Measurements from ENCODE around the gene EDC4.
A peak's percentile ranks its signal among the peaks of the same experiment; 100 is the strongest.
"Not testable (repeated sequence)": the region's sequence is repeated elsewhere in the genome, so short reads cannot be mapped to it uniquely, and the experiment has no call there.

EDC4 gene

DNA sequence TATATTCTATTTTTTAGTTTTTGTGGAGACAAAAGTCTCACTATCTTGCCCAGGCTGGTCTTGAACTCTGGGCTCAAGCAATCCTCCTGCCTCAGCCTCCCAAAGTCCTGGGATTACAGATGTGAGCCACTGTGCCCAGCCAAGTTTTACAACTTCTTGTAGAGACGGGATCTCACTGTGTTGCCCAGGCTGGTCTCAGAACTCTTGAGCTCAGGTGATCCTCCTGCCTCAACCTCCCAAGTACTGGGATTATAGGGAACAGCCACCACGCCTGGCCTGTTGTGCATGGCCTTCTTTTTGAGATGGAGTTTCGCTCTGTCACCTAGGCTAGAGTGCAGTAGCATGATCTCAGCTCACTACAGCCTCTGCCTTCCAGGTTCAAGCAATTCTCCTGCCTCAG is 19.2 kb upstream of the EDC4 start:
- DNase-seq = no peak

DNA sequence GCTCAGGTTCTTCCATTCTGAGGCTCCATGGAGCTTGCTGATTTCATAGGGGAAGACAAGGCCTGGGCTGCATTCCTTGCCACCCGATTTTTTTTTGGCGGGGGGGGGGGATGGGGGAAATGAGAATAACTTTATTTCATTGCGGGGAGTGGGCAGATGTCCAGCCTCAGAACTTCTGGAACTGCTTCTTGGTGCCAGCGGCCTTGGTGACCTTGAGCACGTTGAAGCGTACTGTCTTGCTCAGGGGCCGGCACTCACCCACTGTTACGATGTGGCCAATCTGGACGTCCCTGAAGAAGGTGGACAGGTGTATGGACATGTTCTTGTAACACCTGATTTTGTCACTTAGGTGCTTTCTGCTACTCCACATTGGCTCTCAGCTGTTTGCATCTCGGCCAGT is 17.1 kb upstream of the EDC4 start:
- DNase-seq = no peak

DNA sequence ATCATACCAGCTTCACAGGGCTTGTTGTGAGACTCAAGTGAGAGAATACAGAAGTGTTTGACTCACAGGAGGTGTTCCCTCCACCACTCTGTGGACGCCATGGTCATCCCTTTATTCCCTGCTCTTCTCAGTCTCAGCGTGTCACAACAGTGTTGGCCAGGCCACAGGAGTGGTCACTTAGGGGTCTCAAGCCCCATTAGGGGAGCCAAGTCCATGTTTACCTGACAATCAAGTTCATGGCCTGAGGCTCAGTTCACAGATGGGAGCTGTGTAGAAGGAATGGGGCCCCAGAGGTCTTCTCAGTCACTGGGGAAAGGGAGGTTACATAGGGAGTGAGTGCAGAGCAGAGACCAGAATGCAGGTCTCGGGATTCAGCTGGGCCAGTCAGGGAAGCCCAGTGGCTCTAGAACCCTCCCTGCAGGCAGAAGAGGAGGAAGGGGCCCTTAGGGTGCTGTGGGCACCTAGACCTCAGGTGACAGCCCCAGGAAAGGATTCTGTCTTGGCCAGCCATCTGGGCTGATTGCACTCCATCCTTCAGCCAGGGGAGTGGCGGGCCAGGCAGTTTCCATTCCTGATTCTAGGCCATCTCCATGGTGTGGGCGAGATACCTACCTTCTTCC is 15.8 kb upstream of the EDC4 start:
- DNase-seq = no peak

DNA sequence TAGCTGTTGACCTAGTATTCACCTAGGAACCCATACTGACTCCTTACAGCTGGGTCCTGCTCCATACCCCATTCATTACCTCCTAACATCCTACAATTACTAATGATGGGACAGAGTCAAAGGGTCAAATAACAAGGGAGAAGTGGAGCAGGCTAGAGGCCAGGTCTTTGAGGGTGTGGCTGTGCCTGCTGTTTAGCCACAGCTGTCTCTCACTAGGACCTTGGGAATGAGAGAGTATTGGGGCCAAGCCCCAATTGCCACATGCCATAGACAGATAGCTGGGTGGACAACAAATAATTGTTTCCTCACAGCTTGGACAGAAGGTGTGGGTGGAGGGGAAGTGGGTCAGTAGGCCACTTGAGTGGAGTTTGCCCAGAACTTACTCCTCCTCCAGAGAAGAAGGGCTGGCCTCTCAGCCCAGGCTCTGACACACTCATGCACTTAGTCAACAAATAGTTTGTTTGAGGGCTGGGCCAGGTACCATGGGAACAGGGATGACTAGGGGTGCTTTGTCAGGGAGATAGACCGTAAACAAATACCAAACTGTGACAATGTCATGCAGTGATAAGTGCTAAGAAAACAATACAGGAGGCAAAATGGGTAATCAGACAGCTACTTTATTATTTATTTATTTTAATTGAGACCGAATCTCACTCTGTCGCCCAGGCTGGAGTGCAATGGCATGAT is 15.2 kb upstream of the EDC4 start:
- peak; percentile 30 to 44 for DNase-seq

DNA sequence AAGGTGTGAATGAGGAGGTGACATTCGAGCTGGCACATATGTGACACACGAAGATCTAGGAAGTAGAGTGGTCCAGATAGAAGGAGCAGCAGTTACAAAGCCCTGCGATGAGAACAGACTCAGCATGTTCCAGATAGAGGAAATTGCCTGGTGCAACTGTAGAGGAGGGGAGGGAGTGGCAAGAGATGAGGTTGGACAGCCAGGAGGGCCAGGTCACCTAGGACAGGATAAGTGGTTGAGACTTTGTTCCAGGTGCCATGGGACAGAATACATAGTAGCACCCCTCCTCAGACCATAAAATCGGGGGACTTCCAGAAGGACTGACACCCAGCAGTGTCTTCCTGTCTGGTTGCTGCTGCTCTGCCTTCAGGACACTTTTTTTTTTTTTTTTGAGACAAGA is 14.4 kb upstream of the EDC4 start:
- DNase-seq = no peak

DNA sequence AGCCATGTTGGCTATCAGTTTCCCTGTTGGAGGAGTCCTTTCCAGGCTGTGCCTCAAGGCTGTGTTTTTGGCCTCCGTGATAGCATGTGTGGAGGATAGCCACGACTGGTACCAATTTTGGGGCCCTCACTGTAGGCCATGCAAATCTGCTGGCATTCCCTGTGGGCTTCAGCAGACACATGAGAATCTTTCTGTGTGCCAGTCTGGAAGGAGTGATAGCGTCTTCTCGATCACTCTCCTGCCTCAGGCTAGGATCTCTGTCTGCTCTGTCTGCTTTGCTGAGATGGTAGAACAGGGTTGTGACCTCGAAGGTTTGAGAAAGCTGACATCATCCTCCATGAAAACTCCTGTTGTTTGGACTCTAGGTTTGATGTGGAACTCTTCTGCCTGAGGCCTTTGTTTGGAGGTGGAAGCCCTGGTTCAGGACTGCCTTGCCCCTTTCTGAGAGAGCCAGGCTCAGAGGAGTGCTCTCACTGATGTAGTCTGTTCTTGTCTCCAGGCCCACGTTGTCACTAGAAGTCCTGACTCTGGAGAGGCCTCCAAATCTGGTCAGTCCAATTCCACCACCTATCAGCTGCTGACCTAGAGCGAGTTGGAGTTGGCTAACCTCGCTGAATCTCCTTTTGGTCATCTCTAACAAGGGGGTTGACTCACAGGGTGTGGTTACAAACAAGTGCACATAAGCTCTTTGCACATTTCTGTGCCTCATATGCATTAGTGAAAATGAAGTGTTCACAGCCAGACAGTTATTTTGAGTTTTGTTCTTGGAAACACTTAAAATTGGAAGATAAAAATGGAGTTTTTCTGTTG is 12.1 kb upstream of the EDC4 start:
- no peak for DNase-seq

DNA sequence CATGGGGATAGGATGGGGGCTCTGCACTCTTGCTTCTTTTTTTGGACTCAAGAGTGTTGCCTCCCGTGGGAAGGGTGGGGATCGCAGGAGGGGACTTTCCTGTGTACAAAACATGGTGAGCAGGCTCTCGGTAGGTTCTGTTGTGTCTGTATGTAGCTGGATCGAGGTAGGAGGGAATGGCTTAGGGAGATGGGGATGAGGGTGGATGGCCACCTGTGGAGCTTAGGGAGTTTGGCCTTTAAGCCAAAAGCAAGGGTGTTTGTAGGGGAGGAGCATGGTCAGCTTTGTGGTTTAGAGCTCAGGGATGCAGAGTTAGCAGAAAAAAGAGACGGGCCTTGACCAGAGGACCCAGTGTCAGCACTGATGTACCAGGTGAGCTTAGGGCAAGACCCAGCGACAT is 11.0 kb upstream of the EDC4 start:
- DNase-seq = no peak

DNA sequence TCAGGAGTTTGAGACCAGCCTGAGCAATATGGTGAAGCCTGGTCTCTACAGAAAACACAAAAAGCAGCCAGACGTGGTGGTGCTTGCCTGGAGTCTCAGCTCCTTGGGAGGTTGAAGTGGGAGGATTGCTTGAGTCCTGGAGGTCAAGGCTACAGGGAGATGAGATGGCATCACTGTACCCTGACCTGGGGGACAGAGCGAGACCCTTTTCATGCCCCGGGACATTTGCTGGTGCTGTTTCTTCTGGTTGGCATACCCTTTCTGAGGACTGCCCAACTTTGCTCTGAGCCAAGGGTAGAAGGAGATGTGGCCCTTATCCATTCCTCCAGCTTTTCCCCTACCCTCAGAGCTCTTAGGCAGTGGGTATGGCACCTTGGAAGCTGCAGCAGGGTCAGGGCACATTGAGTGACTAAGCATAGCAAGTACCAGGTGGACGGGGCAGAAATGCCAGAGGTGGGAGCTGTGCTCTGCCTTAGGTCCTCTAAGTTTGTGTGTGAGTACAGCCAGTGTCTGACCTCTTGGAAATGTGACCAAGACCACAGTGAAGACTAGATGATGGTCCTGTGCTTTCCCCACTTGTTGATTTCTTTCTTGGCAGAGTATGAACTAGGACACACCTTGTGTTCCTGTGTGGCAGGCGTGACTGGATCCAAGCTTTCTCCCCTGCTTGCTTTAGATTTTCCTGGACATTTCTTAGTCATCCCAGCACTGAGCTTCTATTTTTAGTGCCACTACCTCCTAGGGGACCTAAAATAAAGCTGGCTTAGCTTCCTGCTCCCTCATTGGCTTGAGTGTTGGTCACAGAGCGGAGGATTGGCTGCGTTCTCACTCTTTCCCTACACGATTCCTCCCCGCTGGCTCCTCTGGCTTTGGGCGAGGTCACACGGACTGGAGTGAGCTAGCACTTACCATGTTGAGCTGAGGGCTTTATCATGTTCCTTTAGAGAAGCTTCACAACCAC is 9.9 kb upstream of the EDC4 start:
- DNase-seq = no peak

DNA sequence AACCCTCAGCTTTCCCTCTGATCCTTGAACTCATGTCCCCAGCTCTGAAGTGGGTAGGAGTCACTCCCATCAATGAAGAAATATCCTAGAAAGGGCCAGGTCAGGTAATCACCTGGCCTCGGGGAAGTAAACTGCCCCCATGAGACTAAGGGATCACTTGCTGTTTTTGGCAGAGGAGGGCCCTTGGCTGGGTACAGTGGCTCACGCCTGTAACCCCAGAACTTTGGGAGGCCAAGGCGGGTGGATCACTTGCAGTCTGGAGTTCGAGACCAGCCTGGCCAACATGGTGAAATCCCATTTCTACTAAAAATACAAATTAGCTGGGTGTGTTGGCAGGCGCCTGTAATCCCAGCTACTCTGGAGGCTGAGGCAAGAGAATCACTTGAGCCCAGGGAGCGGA is 8.8 kb upstream of the EDC4 start:
- DNase-seq = not testable (repeated sequence)

DNA sequence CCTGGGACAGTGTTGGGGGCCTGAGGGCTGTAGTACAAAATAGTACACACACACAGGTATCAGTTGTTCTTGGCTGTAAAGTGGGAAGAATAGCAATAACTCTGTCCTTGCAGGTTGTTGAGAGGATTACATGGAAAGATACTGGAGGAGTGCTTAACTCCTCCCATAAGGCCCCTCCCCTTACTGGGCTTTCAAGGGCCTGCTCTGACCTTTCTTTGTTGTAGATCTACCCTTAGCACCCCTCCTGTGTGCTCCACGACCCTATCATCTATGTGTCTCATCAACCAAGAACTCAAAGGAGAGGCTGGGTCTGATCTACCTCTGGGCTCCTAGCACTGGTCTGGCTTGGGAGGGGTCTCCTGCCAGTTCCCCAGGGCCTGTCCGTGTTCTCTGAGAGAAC is 8.3 kb upstream of the EDC4 start:
- DNase-seq = no peak

DNA sequence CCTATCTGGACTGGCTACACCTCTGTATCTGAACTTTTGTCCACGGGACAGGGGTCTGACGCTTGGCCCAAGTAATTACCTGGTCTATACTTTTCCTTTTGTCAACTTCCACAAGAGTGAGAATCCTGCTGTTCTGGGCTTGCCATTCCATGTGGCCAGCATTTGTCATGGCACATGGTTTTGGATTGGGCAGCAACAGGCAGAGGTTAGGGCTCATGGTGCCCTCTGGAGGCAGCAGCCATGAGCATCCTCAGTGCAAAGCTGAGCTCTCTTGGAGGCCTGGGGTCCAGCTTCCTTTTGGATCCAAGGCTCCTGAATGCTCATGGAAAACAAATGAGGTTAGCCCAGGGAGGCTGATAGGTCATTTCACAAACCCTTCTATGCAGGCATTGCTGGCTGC is 7.5 kb upstream of the EDC4 start:
- DNase-seq = peak; percentile 6 to 23

DNA sequence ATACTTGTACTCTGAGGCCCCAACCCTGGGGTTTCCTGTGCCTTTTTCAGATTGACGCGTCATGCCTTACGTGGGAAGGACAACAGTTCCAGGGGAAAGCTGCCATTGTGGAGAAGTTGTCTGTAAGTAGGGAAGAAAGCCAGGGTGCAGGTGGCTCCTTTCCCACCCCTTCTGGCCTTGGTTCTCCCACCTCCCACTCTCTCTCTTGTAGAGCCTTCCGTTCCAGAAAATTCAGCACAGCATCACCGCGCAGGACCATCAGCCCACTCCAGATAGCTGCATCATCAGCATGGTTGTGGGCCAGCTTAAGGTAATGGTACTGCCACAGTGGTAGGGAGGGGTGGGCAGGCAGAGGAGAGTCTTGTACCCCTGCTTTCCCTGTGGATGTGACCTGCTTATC is 4.6 kb upstream of the EDC4 start:
- DNase-seq = no peak

DNA sequence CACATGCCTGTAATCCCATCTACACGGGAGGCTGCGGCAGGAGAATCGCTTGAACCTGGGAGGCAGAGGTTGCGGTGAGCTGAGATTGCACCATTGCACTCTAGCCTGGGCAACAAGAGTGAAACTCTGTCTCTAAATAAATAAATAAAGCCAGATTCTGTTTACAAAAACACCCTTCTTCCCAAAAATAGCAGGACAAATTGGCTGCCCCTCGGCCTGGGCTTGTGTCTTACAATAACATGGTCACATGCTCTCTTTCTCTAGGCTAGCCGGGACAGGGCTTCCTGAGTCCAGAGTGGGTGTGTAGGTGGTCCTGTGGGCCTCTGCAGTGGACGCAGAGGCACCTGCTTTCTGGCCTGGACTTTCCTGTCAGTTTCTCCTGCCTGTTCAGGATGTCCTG is 3.2 kb upstream of the EDC4 start:
- DNase-seq = no peak

DNA sequence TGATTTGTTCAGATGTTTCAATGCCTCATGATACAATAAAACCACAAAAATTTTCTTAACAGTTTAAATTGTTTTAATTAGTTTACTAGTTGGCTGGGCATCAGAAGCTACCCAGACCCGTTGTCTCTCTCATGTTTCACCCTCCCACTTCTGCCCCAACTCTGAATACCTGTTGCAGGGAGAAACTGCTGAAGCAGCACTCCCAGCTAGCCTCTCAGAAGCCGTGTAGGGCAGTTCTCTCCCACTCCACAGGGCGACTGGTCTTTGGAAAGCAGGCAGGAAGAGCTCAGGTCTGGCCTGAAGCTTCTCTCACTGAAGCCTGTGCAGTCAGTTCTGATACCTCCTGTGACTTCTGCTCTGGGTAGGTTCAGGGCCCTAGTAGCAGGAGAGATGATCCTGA is 1.6 kb upstream of the EDC4 start:
- no peak for DNase-seq

DNA sequence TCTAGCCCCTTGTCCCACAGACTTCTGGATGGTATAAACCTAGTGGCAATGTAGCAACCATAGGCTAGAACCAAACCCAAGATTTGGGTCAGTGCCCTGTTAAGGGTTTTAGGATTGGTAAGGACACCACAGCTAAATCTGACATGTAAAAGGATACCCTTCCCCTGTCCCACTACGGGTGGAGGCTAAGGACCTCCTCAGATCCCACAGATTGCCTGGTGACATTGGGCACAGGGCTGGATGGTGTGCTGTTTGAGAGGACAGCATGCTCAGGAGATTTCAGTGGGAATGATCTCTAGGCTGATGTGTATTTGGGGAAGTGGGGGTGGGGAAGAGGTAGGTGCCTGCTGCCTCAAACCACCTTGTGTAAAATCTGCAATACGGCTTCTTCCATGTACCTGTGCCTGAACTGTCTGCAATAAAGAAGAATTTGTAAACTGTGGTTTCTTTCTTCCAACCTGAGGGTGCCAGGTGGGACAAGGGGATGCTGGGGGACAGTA is 671 bp upstream of the EDC4 start:
- DNase-seq = no peak

DNA sequence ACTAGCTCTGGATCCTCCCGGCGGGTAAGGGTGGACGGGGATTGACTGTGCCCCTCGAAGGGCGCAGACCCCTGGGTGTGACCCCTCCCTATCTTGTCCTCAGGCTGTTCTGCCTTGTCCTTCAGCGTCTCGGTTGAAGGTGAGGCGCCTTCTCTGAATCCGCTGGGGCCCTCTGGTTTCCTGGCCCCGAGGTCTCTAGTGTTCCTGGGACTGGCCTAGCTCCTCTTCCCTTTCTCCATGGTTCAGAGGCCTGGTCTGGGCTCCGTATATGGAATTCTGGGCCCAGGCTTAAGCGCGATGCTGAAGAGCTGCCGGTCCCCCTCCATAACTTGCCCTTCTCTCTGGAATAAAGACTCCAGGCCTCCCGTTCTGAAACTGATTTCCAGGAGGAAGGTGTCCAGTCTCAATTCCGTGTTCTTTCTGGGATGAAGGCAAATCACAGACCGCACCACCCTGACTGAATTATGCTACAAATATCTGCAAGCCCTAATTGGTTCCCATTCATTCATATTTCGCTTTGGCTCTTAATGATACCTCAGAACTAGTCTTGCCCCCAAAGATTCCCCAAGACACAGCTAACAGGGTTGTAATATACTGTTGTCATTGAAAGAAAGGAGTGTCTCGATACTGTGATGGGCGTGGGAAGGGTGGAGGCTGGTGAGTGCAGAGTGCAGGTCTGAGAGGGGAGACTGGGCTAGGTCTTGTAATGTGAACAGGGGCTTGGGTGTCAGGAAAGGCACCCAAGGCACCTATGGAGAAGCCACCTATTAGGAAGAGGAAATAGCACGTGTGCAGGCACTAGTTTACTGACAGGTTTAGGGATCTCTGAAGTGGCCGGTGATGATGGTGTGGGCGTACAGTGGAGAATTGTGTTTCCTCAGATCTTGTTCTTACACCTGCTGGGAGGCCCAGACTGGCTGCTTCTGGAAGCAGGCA is 851 bp downstream of the EDC4 start:
- DNase-seq = no peak

DNA sequence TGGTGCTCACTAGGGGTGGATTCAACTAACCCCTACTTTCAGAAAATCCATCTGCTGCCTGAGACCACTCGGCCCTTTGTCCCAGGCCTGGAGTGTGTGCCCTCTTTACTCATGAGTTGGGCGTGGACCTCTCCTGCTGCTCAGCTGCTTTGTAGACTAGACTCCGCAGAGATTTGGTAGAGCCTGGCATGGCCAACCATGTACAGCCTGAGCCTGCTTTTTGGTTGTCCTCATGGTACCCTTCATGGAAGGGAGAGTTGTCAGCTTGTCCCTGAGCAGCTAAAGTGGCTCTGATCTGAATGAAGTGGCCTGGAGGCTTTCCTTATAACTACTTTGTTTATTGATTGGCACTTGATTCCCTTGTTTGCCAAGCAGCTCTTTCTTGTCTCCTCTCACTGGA is 1.5 kb downstream of the EDC4 start:
- no peak for DNase-seq

DNA sequence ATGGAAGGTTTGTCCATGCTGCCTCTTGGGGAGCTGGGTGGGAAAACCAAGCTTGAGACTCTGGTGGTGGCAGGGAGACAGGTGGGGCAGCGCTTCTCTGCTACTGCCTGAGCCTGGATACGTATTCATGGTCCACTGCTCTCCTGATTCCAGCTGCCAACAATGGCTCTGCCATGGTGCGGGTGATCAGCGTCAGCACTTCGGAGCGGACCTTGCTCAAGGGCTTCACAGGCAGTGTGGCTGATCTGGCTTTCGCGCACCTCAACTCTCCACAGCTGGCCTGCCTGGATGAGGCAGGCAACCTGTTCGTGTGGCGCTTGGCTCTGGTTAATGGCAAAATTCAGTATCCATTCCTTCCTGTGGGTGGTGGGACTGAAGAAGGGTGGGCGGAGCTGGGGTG is 4.2 kb downstream of the EDC4 start:
- no peak for DNase-seq

DNA sequence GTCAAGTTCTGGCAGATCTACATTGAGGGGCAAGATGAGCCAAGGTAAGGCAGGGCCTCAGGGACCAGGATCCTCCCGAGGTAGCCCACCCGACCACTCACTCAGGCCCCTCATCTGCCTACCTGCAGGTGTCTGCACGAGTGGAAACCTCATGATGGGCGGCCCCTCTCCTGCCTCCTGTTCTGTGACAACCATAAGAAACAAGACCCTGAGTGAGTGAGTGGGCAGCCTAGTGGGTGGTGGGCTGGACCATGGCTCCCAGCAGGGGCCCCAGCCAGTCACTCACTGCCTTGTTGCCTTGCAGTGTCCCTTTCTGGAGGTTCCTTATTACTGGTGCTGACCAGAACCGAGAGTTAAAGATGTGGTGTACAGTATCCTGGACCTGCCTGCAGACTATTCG is 5.4 kb downstream of the EDC4 start:
- no peak for DNase-seq

DNA sequence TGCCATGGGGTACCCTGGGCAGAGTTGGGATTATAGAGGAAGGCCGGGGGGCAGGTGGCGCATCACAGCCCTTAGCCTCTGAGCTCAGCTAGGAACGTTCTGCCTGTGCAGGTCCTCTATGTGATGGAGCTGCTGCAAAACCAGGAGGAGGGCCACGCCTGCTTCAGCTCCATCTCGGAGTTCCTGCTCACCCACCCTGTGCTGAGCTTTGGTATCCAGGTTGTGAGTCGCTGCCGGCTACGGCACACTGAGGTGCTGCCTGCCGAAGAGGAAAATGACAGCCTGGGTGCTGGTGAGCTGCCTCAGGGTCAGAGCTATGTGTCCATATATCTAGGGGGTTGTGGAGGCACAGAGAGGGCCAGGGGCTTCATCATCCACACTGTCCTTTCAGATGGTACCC is 6.0 kb downstream of the EDC4 start:
- no peak for DNase-seq

DNA sequence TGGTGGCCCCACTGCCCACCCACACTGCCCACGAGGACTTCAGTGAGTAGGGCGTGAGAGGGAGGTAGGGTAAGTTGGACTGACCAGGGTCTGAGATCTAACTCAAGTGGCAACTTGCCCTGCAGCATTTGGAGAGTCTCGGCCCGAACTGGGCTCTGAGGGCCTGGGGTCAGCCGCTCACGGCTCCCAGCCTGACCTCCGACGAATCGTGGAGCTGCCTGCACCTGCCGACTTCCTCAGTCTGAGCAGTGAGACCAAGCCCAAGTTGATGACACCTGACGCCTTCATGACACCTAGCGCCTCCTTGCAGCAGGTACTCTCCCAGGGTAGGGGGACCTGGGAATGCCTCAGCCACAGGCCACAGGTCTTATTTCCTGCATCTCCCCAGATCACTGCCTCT is 6.6 kb downstream of the EDC4 start:
- no peak for DNase-seq

DNA sequence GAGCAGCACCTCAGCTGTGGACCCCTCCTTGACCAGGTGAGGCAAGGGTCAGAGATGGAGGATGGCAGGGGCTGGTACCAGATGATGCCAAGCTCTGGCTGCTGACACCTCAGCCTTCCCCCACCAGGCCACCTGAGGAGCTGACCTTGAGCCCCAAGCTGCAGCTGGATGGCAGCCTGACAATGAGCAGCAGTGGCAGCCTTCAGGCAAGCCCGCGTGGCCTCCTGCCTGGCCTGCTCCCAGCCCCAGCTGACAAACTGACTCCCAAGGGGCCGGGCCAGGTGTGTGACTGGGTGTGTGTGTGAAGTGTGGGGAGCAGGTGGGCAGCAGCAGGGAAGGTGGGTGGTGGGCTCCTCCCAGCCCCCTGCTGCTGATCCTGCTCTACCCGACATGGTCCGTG is 7.1 kb downstream of the EDC4 start:
- no peak for DNase-seq

Data from CD4-positive, alpha-beta T cell treated with Interferon alpha-2 for 1 hour (primary cell).